ENCODE results near the gene VAPA. TPM values are rescaled to one million over a fixed set of nuclear protein-coding genes. Genes with fewer than 3 reads are reported as not detected.

The VAPA gene
- total RNA-seq, 1 donor from 2014 or later: 208 TPM

DNA sequence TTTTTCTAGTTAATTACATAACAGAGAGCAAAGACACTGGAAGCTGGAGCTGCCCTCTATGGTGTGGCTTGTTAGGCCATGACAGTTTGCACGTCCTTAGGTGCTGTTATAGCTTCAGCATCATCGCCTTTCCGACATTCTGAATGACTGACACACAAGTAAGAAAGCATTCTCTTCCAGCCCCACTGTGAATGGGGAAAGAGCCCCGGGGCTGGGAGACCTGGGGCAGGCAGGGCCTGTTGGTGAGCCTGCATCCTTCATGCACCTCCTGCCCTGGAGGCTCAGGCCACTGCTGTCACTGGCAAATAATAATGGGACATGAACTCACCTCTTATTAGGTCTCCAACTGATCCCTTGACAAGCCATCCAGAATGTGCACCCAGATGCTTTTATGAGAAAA is 71.8 kb downstream of the VAPA start:
- intact Hi-C loops (cut with micrococcal nuclease): no loop called here
- no peaks in the 10 kb centered on the region for H3K36me3 ChIP-seq
- H3K4me1 ChIP-seq: peaks cover 6% of the 10 kb centered on the region

DNA sequence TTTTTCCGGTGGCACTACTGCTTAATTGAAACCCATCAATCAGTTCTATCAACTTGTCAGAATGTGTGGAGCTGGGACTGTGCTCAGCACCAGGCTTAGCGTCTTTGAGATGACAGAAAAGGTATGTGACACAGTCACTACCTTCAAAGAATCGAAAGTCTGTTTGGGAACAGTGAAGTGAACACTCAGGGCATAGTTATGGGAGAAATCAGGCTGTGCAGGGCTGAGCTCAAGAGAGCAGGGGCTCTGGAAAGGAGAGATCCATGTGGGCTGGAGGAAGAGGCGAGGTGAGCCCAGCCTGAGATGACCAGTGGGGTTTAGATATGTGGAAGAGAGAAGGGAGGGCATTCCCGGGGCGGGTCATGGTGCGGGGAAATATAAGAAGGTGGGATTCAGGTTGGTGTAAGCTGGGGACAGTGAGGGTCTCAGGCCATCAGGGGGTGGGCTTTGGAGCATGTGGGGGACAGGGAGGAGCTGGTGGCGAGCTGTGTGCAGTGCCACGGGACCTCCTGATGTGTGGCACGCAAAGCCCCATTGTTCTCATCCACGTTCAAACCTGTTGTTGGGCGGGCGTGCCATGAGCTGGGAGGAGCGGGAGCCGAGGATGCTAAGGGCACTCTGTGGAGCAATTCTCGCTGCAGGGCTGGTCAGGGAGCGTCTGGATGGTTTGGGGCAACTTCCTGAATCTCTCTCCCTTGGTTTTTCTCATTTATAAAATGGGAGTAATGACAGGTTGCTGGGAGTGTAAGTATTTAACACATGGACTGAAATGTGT is 72.5 kb downstream of the VAPA start:
- TF ChIP-seq, protein P1, sequence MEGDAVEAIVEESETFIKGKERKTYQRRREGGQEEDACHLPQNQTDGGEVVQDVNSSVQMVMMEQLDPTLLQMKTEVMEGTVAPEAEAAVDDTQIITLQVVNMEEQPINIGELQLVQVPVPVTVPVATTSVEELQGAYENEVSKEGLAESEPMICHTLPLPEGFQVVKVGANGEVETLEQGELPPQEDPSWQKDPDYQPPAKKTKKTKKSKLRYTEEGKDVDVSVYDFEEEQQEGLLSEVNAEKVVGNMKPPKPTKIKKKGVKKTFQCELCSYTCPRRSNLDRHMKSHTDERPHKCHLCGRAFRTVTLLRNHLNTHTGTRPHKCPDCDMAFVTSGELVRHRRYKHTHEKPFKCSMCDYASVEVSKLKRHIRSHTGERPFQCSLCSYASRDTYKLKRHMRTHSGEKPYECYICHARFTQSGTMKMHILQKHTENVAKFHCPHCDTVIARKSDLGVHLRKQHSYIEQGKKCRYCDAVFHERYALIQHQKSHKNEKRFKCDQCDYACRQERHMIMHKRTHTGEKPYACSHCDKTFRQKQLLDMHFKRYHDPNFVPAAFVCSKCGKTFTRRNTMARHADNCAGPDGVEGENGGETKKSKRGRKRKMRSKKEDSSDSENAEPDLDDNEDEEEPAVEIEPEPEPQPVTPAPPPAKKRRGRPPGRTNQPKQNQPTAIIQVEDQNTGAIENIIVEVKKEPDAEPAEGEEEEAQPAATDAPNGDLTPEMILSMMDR (IDR thresholded peaks at IDR 0.05; ENCODE audit: borderline replicate concordance): no peak
- peaks cover 6% of the 10 kb centered on the region for H3K4me1 ChIP-seq
- no peaks in the 10 kb centered on the region for H3K36me3 ChIP-seq
- H3K27me3 ChIP-seq (ENCODE audit: low read depth): no peaks in the 10 kb centered on the region
- H3K4me3 ChIP-seq: no peak overlapping the region
- no peak overlapping the region for H3K27ac ChIP-seq (replicated peaks)
- DNase-seq: no peak
- intact Hi-C loops (cut with micrococcal nuclease): no loop called here
- no peaks in the 10 kb centered on the region for H3K9me3 ChIP-seq (replicated peaks)

More for the DNA sequence above, 71.8 kb downstream of the VAPA start:
- no peak for DNase-seq
- no peaks in the 10 kb centered on the region for H3K27me3 ChIP-seq (ENCODE audit: low read depth)
- H3K4me3 ChIP-seq: no peak overlapping the region
- TF ChIP-seq, protein P1 (IDR thresholded peaks at IDR 0.05; ENCODE audit: borderline replicate concordance): no peak
- H3K27ac ChIP-seq (replicated peaks): no peak overlapping the region
- no peaks in the 10 kb centered on the region for H3K9me3 ChIP-seq (replicated peaks)

GRCh38 chr18:9987345-9987744 is 73.5 kb downstream of the VAPA start:
- H3K27ac ChIP-seq (replicated peaks): peak overlapping the region; percentile 64
- no peak overlapping the region for H3K4me3 ChIP-seq
- intact Hi-C loops (cut with micrococcal nuclease): no loop called here
- no peaks in the 10 kb centered on the region for H3K36me3 ChIP-seq
- no peaks in the 10 kb centered on the region for H3K9me3 ChIP-seq (replicated peaks)
- DNase-seq: peak; percentile 53
- TF ChIP-seq, protein P1 (IDR thresholded peaks at IDR 0.05; ENCODE audit: borderline replicate concordance): no peak
- H3K4me1 ChIP-seq: peaks cover 9% of the 10 kb centered on the region
- no peaks in the 10 kb centered on the region for H3K27me3 ChIP-seq (ENCODE audit: low read depth)

DNA sequence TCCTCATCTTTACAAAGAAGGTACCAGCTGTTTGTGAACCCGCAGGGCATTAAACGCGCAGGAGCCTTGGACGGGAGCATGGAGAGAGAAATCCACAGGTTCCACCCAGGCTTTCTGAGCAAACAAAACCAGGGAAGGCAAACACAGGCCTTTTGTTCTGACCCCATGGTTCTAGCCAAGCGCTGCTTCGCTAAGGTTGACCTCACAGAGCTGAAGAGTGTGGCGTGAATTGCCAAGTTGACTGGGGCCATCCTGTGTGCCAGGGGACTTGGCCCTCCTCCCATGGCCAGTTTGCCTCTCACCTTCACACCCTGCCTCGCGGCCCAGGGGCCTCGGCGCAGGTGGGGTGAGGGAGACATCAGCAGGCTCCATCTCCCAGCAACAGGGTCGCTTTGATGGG is 74.1 kb downstream of the VAPA start:
- no peak overlapping the region for H3K4me3 ChIP-seq
- H3K27ac ChIP-seq (replicated peaks): peak overlapping the region; percentile 64
- H3K9me3 ChIP-seq (replicated peaks): no peaks in the 10 kb centered on the region
- no peak for DNase-seq
- TF ChIP-seq, protein P1 (IDR thresholded peaks at IDR 0.05; ENCODE audit: borderline replicate concordance): no peak
- peaks cover 15% of the 10 kb centered on the region for H3K4me1 ChIP-seq
- no peaks in the 10 kb centered on the region for H3K27me3 ChIP-seq (ENCODE audit: low read depth)
- intact Hi-C loops (cut with micrococcal nuclease): no loop called here
- no peaks in the 10 kb centered on the region for H3K36me3 ChIP-seq

DNA sequence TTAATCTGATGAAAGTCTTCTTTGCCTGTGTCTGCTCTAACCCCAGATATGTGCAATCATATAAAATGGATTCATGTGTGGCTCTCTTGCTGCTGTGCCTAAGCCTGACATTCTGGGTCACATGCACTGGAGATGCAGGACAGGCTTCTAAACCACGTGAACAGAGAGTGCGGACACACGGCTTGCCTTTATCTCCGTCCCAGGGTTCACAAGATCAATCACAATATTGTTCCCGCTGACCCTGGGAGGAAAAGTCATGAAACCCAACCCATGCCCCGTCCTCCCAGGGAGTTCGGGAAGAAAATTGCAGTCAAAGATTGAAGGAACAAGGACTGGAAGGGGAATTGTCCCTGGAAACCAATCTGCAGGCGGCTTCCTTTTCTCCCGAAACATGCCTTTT is 74.8 kb downstream of the VAPA start:
- H3K27ac ChIP-seq (replicated peaks): no peak overlapping the region
- DNase-seq: no peak
- no peaks in the 10 kb centered on the region for H3K36me3 ChIP-seq
- intact Hi-C loops (cut with micrococcal nuclease): no loop called here
- peaks cover 19% of the 10 kb centered on the region for H3K4me1 ChIP-seq
- no peaks in the 10 kb centered on the region for H3K27me3 ChIP-seq (ENCODE audit: low read depth)
- H3K9me3 ChIP-seq (replicated peaks): no peaks in the 10 kb centered on the region
- no peak overlapping the region for H3K4me3 ChIP-seq
- TF ChIP-seq, protein P1 (IDR thresholded peaks at IDR 0.05; ENCODE audit: borderline replicate concordance): no peak
